Heart left ventricle (tissue), 16 donors: ENCODE results near the gene ATP5F1E. TPM values are rescaled to one million over a fixed set of nuclear protein-coding genes. Genes with fewer than 3 reads are reported as not detected.

Experiments
- ATAC-seq, 4 donors: fragments of 200-7000 bp; cut with Tn5 transposase; one replicate each; pipeline ENCODE4 v1.9.1; 2020 to 2022; ENCODE audit warnings: moderate library complexity in 4 of 4, mild to moderate bottlenecking in 3 of 4, moderate number of reproducible peaks in 1 of 4
- DNase-seq, 5 donors: peaks; one replicate each; pipeline ENCODE4 v3.0.0-alpha.2; 2020
- H3K27ac ChIP-seq, 12 donors: fragments of 200-600 bp; sonication (generic) in 4 of 12; one replicate each; pipeline versions ENCODE4 v1.5.0 to v1.8.0; 2016 to 2022; ENCODE audit warnings: mild to moderate bottlenecking in 2 of 12
- H3K27me3 ChIP-seq, 9 donors: fragments of 200-600 bp; sonication (generic) in 2 of 9; one replicate each; pipeline versions ENCODE4 v1.5.1 to v1.8.0; 2016 to 2022; ENCODE audit warnings: mild to moderate bottlenecking in 3 of 9
- H3K36me3 ChIP-seq, 9 donors: fragments of 200-600 bp; sonication (generic) in 2 of 9; one replicate each; pipeline versions ENCODE4 v1.5.0 to v1.8.0; 2018 to 2022; ENCODE audit warnings: mild to moderate bottlenecking in 2 of 9
- H3K4me1 ChIP-seq, 12 donors: fragments of 200-600 bp; sonication (generic) in 4 of 12; one replicate each; pipeline versions ENCODE4 v1.5.0 to v1.8.0; 2016 to 2022; ENCODE audit warnings: mild to moderate bottlenecking in 3 of 12
- H3K4me3 ChIP-seq, 12 donors: fragments of 200-600 bp; sonication (generic) in 4 of 12; one replicate each; pipeline versions ENCODE4 v1.5.0 to v1.8.0; 2017 to 2022; ENCODE audit warnings: mild to moderate bottlenecking in 9 of 12, moderate library complexity in 4 of 12
- H3K9me3 ChIP-seq, 12 donors: fragments of 200-600 bp; sonication (generic) in 4 of 12; one replicate each; pipeline versions ENCODE4 v1.5.0 to v1.8.0; 2016 to 2022; ENCODE audit warnings: mild to moderate bottlenecking in 1 of 12
- POLR2A ChIP-seq, 2 donors: fragments of 450-650 bp; IDR thresholded peaks; one replicate each; pipeline ENCODE4 v1.6.1; 2017; ENCODE audit warnings: antibody characterized with exemption in 2 of 2, mild to moderate bottlenecking in 2 of 2, moderate library complexity in 2 of 2
- WGBS, 4 donors: extraction: QIAGEN DNeasy Blood & Tissue Kit in 2 of 4; methylation state at CpG; one replicate each; pipeline versions ENCODE4 v1.1.5 to v1.1.7; 2013 to 2018; 5-methylcytosine and 5-hydroxymethylcytosine counted together
- intact Hi-C, 10 donors: fragments of 100-400 bp; cut with DNase I; formaldehyde crosslinking; loops; one replicate each; pipeline versions ENCODE4 v1.11.1 to v1.14.2; 2022
- polyA plus RNA-seq, 2 donors: library from polyadenylated mRNA; stranded (reverse); fragments of 200-250 nt; gene quantifications; one replicate each; pipeline ENCODE4 v1.2.3, GENCODE V29; 2013
- total RNA-seq, 9 donors: library from RNA; depleted of rRNA in 2 of 9; stranded (reverse); fragments of >200 nt in 2 of 9; fragmentation: NEBNext Ultra II Directional in 3 of 9; extraction: Animal tissue kit (Norgen Biotek cat#: 25700) in 3 of 9; gene quantifications; one replicate each; pipeline versions ENCODE4 v1.1.0 to v1.2.4, GENCODE V29; 2016 to 2023
- TF ChIP-seq, protein P1 (sequence below), 12 donors: fragments of 200-600 bp; sonication (generic) in 4 of 12; IDR thresholded peaks; one replicate each; pipeline versions ENCODE4 v1.5.0 to v1.8.0; 2018 to 2022; ENCODE audit warnings: antibody characterized with exemption in 12 of 12, mild to moderate bottlenecking in 5 of 12
- donor health status: ischemic (EF 13 %, LVEDD 7.1; RV severe dilation, severe dysfunction).
- donor health status: healthy with polysubstance abuse.
- donor health status: DM: no; HTN: yes; CAD: no.
- donor health status: DM: no; HTN: no; CAD: no.
- donor health status: ischemic (EF 25% LVEDD 6.9; RV normal size, moderate dysfunction).
- donor health status: ischemic (EF 25% LVEDD 5.7; RV mildly dilated, moderate dysfunction).
- donor health status: healthy.
- donor health status: DM: yes; HTN: yes; CAD: no.
- donor health status: ischemic (EF 35%, LVEDD 5.7; RV mildly dilated, moderate dysfunction).
- donor health status: nonischemic (EF 11% LVEDD 7.7; RV severe dilation, severe dysfunction).
- donor health status: DM: yes; HTN: yes; CAD: no.
- donor health status: PGD.
- donor health status: ischemic (EF 29% LVEDD 5.4; RV normal size, mild dysfunction).
- donor health status: nonischemic (EF 23%, LVEDD 6.1; RV moderate dilation, normal function).

The ATP5F1E gene
- total and polyA plus RNA-seq, 11 donors, result 38.5 to 153 (median 116) TPM

DNA sequence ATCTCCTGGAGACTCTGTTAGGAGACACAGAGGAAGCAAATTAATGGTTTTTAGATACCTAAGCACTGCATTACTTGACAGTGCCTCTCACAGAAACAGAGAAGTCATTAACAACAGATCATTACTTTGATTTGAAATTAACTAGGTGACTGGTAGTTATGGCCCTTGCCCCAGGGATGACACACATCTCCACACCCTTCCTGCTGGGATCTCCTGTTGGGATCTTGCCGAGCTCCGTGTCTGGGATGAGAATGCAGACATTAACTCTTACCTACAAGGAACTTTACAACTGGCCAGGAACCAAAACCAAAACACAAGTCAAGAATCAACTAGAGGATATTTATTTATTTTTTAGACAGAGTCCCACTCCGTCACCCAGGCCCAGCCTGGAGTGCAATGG, 12.7 kb upstream of the ATP5F1E start:
- TF ChIP-seq, protein P1, sequence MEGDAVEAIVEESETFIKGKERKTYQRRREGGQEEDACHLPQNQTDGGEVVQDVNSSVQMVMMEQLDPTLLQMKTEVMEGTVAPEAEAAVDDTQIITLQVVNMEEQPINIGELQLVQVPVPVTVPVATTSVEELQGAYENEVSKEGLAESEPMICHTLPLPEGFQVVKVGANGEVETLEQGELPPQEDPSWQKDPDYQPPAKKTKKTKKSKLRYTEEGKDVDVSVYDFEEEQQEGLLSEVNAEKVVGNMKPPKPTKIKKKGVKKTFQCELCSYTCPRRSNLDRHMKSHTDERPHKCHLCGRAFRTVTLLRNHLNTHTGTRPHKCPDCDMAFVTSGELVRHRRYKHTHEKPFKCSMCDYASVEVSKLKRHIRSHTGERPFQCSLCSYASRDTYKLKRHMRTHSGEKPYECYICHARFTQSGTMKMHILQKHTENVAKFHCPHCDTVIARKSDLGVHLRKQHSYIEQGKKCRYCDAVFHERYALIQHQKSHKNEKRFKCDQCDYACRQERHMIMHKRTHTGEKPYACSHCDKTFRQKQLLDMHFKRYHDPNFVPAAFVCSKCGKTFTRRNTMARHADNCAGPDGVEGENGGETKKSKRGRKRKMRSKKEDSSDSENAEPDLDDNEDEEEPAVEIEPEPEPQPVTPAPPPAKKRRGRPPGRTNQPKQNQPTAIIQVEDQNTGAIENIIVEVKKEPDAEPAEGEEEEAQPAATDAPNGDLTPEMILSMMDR (IDR thresholded peaks at IDR 0.05), result no peak
- no peak for TF ChIP-seq POLR2A (IDR thresholded peaks at IDR 0.05)
- intact Hi-C loops, result loop anchor here in 5 of 10 donors (5.0 to 10.0 kb wide), 3 partner anchors 152 to 170 kb away; no protein-coding TSS in a partner anchor
- Histone ChIP-seq H3K27ac (no peak overlapping the region), H3K9me3 (no peaks in the 10 kb centered on the region), H3K27me3 (peaks cover 0 to 4% (median 0%) of the 10 kb centered on the region in 9 donors), H3K36me3 (peaks cover 0 to 8% (median 0%) of the 10 kb centered on the region in 9 donors), H3K4me1 (peaks cover 9 to 41% (median 24%) of the 10 kb centered on the region in 12 donors), H3K4me3 (no peak overlapping the region)
- ATAC-seq, result no peak
- no peak for DNase-seq
- 60 to 84% (median 71%) methylated on average over 3 of the region's 3 CpGs for WGBS, 4 donors

DNA sequence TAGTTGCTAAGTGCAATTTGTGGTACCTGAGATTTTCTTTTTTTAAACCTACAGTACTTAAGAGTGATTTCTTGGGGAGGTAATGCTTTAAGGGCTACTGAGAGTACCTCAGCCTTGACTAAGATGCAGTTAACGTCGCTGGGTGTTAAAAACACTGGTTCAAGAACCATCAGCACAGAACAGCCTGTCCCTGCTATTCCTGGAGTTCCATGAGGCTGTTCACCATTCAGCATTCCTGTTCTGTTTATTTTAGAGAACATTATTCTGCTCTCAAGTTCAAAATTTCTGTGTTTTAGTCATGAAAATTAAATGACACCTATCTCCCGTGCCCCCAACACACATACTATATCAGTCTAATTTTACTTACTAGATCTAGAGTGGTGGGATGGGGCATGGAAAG, 12.2 kb upstream of the ATP5F1E start:
- TF ChIP-seq POLR2A (IDR thresholded peaks at IDR 0.05), result no peak
- TF ChIP-seq, protein P1 (IDR thresholded peaks at IDR 0.05), result no peak
- WGBS, 4 donors, result 82 to 93% (median 87%) methylated on average over 3 of the region's 3 CpGs
- Histone ChIP-seq H3K36me3 (peaks cover 0 to 8% (median 0%) of the 10 kb centered on the region in 9 donors), H3K4me1 (peaks cover 9 to 46% (median 27%) of the 10 kb centered on the region in 12 donors), H3K27ac (peak overlapping the region in 2 of 12 donors; percentile 79 to 87), H3K9me3 (no peaks in the 10 kb centered on the region), H3K27me3 (peaks cover 0 to under 1% (median 0%) of the 10 kb centered on the region in 9 donors), H3K4me3 (no peak overlapping the region)
- intact Hi-C loops, result loop anchor here in 5 of 10 donors (5.0 to 10.0 kb wide), 3 partner anchors 152 to 169 kb away; no protein-coding TSS in a partner anchor
- ATAC-seq, result no peak
- DNase-seq, result no peak

DNA sequence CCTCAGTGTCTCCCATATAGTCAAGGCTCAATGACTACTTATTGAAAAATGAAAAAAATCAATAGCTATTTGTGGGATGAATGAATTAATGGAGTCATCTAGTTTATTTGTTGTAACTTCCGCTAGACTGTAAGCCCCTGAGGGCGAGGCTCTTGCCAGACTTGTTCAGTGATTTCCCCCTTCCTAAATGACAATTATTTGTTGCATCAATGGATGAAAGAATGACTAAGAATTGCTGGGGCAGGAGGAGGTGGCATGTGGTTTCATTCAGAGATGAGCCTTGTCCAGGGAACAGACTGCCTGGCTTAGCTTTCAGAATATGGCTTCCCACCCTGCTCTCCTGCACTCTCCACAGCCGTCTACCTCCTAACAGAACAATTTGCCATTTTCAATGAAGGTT, 11.6 kb upstream of the ATP5F1E start:
- H3K4me1 ChIP-seq, result peaks cover 9 to 51% (median 28%) of the 10 kb centered on the region in 12 donors
- peaks cover 0 to 8% (median 0%) of the 10 kb centered on the region in 9 donors for H3K36me3 ChIP-seq
- intact Hi-C loops, result loop anchor here in 5 of 10 donors (5.0 to 10.0 kb wide), 3 partner anchors 151 to 169 kb away; no protein-coding TSS in a partner anchor
- WGBS, 4 donors, result 81 to 85% (median 82%) methylated on average over 3 of the region's 3 CpGs
- no peak for TF ChIP-seq POLR2A (IDR thresholded peaks at IDR 0.05)
- TF ChIP-seq, protein P1 (IDR thresholded peaks at IDR 0.05), result no peak
- no peak overlapping the region for H3K4me3 ChIP-seq
- peak overlapping the region in 7 of 12 donors; percentile 15 to 91 (median 84) for H3K27ac ChIP-seq
- H3K9me3 ChIP-seq, result no peaks in the 10 kb centered on the region
- ATAC-seq (no peak), DNase-seq (no peak)
- H3K27me3 ChIP-seq, result no peaks in the 10 kb centered on the region

DNA sequence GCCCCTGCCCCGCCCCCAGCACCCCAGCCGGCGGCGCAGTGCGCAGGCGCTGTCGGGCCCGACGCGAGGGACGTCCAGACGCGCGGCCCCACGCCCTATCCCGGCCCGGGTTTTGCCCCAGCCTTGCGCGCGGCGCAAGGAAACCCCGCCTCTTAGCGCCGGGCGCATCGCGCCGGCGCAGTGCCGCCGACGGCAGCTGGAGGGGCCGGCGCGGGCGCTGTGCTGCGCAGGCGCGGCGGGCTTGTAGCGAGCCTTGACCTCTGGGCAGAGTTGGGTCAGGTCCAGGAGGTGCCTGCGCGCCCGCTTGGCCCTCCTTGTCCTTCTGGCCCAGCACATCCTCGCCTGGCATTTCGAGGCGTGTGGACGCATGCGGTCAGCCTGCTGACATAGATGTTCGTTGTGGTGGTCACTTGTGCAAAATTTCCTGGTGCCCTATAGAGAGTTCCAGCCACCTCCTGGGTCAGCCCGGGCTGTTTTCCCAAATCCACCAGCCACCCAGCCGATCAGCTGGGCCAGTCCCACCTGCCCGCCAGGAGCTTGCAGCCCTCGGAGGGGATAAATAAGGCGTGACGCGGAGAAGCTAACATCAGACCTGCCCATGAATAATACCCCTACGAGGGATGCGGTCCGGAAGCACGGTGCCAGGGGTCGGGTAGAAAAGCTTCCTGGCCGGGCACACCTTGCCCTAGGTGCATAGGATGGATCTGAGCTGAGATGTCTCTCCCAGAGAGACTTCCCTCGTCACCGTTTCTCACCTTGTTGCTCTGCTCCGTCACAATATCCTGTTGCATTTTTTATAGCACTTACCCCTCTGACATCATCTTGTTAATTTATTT, 10.9 kb upstream of the ATP5F1E start:
- intact Hi-C loops, result loop anchor here in 5 of 10 donors (5.0 to 10.0 kb wide), 3 partner anchors 151 to 168 kb away; no protein-coding TSS in a partner anchor
- peak overlapping the region; percentile 68 to 92 (median 86) for H3K27ac ChIP-seq
- H3K9me3 ChIP-seq, result no peaks in the 10 kb centered on the region
- H3K36me3 ChIP-seq, result peaks cover 0 to 12% (median 5%) of the 10 kb centered on the region in 9 donors
- TF ChIP-seq, protein P1 (IDR thresholded peaks at IDR 0.05), result peak in 1 of 12 donors; percentile 12
- TF ChIP-seq POLR2A (IDR thresholded peaks at IDR 0.05), result peak in 1 of 2 donors; percentile 57
- peak; percentile 95 to 99 (median 98) for ATAC-seq
- WGBS, 4 donors, result 14 to 35% (median 15%) methylated on average over 31 to 66 of the region's 66 CpGs
- H3K4me3 ChIP-seq, result peak overlapping the region; percentile 60 to 97 (median 76)
- peak; percentile 94 to 97 (median 94) for DNase-seq
- peaks cover 9 to 45% (median 28%) of the 10 kb centered on the region in 12 donors for H3K4me1 ChIP-seq
- H3K27me3 ChIP-seq, result no peaks in the 10 kb centered on the region
